PFSK-1 (cell line): Measurements from ENCODE around the gene ZNHIT1.

Experiments used
- FOXP2 ChIP-seq: optimal IDR thresholded peaks from 2 replicates; pipeline ENCODE3; 2011; ENCODE audit warnings: borderline replicate concordance, control low read depth, inconsistent platforms; ENCODE audit not compliant: insufficient read depth; ENCODE audit errors: extremely low read length, extremely low read depth
- POLR2AphosphoS5 ChIP-seq: IDR thresholded peaks from 2 replicates; pipeline ENCODE4 v1.6.1; 2012; ENCODE audit warnings: low read depth, mild to moderate bottlenecking, control low read depth, low read length, moderate library complexity
- SIN3A ChIP-seq: IDR thresholded peaks from 2 replicates; pipeline ENCODE4 v1.6.1; 2012; ENCODE audit warnings: mild to moderate bottlenecking, low read length, moderate library complexity, borderline replicate concordance; ENCODE audit not compliant: insufficient read depth
- TAF1 ChIP-seq: IDR thresholded peaks from 2 replicates; pipeline ENCODE4 v1.6.1; 2012; ENCODE audit warnings: low read length, control low read depth, borderline replicate concordance; ENCODE audit not compliant: insufficient read depth
- TF ChIP-seq, protein P1 (sequence below), 2 experiments: IDR thresholded peaks; 2 replicates each; pipeline versions ENCODE4 v1.6.1 to v1.8.0; 2011 to 2012; ENCODE audit warnings: low read depth in 2 of 2, low read length in 2 of 2, control low read depth in 1 of 2, inconsistent platforms in 1 of 2, mild to moderate bottlenecking in 1 of 2, moderate library complexity in 1 of 2; ENCODE audit not compliant: insufficient read depth in 1 of 2

ZNHIT1 gene

DNA sequence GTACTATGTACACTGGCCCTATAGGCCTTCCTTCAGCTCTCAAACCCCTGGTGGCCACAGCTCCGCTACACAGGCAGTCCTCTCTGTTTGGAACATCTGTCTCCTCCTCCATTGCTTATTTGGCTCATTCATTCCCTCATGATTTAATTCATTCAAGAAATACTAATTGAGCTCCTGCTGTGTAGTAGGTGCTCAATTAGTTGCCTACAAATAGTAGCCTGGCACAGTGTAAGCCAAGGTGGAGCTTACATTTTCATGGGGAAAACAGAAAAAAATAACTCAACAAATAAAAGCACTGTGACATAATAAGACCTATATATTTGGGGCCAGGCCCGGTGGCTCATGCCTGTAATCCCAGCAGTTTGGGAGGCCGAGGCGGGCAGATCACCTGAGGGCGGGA lies 30.3 kb downstream of the ZNHIT1 start:
- TF ChIP-seq, protein P1, sequence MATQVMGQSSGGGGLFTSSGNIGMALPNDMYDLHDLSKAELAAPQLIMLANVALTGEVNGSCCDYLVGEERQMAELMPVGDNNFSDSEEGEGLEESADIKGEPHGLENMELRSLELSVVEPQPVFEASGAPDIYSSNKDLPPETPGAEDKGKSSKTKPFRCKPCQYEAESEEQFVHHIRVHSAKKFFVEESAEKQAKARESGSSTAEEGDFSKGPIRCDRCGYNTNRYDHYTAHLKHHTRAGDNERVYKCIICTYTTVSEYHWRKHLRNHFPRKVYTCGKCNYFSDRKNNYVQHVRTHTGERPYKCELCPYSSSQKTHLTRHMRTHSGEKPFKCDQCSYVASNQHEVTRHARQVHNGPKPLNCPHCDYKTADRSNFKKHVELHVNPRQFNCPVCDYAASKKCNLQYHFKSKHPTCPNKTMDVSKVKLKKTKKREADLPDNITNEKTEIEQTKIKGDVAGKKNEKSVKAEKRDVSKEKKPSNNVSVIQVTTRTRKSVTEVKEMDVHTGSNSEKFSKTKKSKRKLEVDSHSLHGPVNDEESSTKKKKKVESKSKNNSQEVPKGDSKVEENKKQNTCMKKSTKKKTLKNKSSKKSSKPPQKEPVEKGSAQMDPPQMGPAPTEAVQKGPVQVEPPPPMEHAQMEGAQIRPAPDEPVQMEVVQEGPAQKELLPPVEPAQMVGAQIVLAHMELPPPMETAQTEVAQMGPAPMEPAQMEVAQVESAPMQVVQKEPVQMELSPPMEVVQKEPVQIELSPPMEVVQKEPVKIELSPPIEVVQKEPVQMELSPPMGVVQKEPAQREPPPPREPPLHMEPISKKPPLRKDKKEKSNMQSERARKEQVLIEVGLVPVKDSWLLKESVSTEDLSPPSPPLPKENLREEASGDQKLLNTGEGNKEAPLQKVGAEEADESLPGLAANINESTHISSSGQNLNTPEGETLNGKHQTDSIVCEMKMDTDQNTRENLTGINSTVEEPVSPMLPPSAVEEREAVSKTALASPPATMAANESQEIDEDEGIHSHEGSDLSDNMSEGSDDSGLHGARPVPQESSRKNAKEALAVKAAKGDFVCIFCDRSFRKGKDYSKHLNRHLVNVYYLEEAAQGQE (IDR thresholded peaks at IDR 0.05; ENCODE audit: insufficient read depth in 1 of 2, low read depth in 2 of 2, low read length in 2 of 2): no peak
- TF ChIP-seq TAF1 (no peak), SIN3A (no peak), POLR2AphosphoS5 (no peak), FOXP2 (no peak)

DNA sequence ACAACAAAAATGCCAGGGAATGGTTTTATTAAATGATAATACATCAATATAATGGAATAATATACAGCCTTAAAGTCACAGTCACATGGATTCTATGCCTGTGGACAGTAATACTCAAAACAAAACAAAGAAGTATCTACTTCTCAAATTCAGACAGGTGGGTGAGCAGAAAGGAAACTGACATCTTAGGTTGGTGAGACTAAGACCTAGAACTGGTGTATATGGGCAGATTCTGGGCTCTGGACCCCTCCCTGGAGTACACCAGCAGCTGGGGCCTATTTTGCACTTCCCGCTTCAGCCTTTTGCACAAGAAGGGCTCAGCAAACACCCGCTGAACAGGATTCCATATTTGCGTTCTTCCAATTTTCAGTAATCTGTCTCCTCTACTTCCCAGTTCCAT lies 32.4 kb downstream of the ZNHIT1 start:
- TF ChIP-seq, protein P1 (IDR thresholded peaks at IDR 0.05; ENCODE audit: insufficient read depth in 1 of 2, low read depth in 2 of 2, low read length in 2 of 2): no peak
- TF ChIP-seq POLR2AphosphoS5 (no peak), TAF1 (no peak), SIN3A (no peak), FOXP2 (no peak)

DNA sequence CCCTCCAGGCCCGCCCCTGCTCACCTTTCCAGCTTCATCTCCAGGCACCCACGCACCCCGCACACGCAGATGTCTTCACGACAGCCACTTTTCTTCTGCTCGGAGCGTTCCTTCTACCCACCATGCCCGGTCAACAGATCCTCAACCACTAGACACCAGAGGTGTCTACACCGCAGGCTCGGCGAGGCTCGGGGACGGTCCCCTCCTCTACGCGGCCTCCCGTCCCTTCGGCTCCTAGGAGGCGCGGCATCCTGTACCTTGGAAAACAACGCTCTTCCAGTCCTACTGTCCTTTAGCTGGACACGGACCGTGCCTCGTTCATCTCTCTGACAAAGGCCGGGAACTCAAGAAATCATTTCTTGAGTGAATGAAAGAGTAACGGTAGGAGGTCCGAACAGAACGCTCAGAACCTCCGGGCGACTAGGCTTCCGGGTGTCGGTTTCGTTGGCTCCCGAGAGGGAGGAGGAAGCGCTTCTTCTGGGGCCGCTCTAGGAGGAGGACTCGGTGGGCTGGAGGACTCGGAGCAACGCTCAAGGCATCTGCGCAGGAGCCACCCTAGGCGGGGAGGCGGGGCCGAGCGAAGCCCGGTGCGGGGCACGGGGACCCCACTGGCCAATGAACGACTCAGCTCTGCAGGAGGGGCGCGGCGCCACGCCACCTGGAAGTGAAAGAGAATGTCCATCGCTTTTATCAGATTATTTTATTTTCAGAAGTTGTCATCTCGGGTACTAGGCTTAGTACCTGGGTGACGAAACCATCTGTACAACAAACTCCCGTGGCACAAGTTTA lies 34.1 kb downstream of the ZNHIT1 start:
- TF ChIP-seq TAF1 (peak; percentile 52; the same call in 1 of the 2 replicates), POLR2AphosphoS5 (peak; percentile 68), SIN3A (peak; percentile 73; the same call in 1 of the 2 replicates)
- TF ChIP-seq, protein P1 (IDR thresholded peaks at IDR 0.05; ENCODE audit: insufficient read depth in 1 of 2, low read depth in 2 of 2, low read length in 2 of 2): no peak

DNA sequence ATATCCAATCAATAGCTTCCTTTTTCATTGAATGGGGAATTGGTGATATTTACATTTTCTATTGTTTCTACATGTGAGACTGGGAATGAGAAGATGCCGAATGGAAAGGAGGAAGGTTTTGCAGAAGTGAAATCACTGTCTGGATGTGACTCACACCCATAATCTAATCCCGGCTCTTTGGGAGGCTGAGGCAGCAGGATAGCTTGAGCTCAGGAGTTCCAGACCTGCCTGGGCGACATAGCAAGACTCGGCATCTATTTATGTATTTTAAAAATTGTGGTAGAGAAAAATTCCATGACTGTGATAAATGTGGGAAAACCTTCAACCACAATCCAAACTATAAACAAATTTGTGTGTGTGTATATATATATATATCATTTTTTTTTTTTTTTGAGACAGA lies 37.8 kb downstream of the ZNHIT1 start:
- TF ChIP-seq SIN3A: no peak
- TF ChIP-seq POLR2AphosphoS5: no peak
- TF ChIP-seq FOXP2: no peak
- no peak for TF ChIP-seq TAF1
- TF ChIP-seq, protein P1 (IDR thresholded peaks at IDR 0.05; ENCODE audit: insufficient read depth in 1 of 2, low read depth in 2 of 2, low read length in 2 of 2): no peak
